HEK293T (cell line): ENCODE results near the gene OPCML.

Experiments used
- BHLHE40 ChIP-seq: fragments of 450-650 bp; IDR thresholded peaks from 2 replicates; pipeline ENCODE4 v1.6.1; 2016; ENCODE audit warnings: mild to moderate bottlenecking, moderate library complexity, borderline replicate concordance
- FOXA1 ChIP-seq: fragments of 450-650 bp; IDR thresholded peaks from 2 replicates; pipeline ENCODE4 v1.6.1; 2016; ENCODE audit warnings: mild to moderate bottlenecking
- FOXK2 ChIP-seq: fragments of 450-650 bp; IDR thresholded peaks from 2 replicates; pipeline ENCODE4 v1.6.1; 2016; ENCODE audit warnings: mild to moderate bottlenecking
- FOXM1 ChIP-seq: fragments of 450-650 bp; IDR thresholded peaks from 2 replicates; pipeline ENCODE4 v1.6.1; 2017; ENCODE audit warnings: mild to moderate bottlenecking, borderline replicate concordance
- HDGF ChIP-seq: fragments of 450-650 bp; IDR thresholded peaks from 2 replicates; pipeline ENCODE4 v1.6.1; 2017; ENCODE audit warnings: antibody characterized with exemption, borderline replicate concordance
- SP1 ChIP-seq: fragments of 450-650 bp; IDR thresholded peaks from 2 replicates; pipeline ENCODE4 v1.6.1; 2017
- SUZ12 ChIP-seq: fragments of 450-650 bp; IDR thresholded peaks from 2 replicates; pipeline ENCODE4 v1.6.1; 2016; ENCODE audit warnings: mild to moderate bottlenecking
- TARDBP ChIP-seq: fragments of 450-650 bp; IDR thresholded peaks from 2 replicates; pipeline ENCODE4 v1.6.1; 2016
- ZNF384 ChIP-seq: fragments of 450-650 bp; IDR thresholded peaks from 2 replicates; pipeline ENCODE4 v1.6.1; 2016

- TF ChIP-seq BHLHE40 (no peak), FOXA1 (no peak), SP1 (no peak), FOXK2 (no peak), TARDBP (no peak), ZNF384 (no peak), SUZ12 (no peak), FOXM1 (no peak), HDGF (no peak)
Observed at GRCh38 chr11:133516845-133517244, 15.5 kb downstream of the OPCML start.
